GM12875 (cell line): Measurements from ENCODE around the gene TMF1.
A peak's percentile ranks its signal among the peaks of the same experiment; 100 is the strongest.

Experiments
- H3K4me3 ChIP-seq: one replicate; pipeline ENCODE4 v1.5.1; 2011; ENCODE audit warnings: low read depth, low read length, control low read depth
- CTCF ChIP-seq: IDR thresholded peaks from 2 replicates; pipeline ENCODE4 v1.5.1; 2011; ENCODE audit warnings: low read depth, mild to moderate bottlenecking, control low read depth, inconsistent platforms, low read length, moderate library complexity, borderline replicate concordance; ENCODE audit not compliant: insufficient read depth

The TMF1 gene

DNA sequence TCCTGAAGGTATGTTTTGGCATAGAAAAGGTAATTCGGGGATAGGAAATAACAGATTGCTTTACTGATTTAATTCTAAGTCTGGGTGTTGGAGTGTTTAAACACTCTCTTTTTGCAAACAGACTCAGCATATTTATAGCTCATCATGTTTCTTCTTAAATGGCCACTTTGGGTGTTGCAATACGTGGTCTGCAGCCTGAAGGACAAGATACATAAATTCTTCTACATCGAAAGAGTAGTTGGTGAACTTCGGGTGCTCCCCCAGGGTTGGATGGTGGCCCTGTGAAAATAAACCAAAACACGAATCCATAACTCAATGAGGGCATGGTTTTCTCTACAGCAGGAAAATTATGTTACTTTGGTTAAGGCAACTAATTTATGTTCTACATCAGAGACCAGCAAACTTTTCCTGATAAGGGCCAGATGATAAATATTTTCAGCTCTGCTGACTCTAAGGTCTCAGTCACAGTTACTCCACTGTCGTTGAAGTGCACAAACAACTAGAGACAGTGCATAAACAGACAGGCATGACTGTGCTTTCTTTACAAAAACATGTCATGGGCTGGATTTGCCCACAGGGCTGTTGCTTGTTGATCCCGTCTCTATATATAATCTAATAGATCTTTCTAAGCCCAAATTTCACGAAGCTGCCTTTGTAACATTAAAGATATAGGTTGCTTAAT lies 74.5 kb downstream of the TMF1 start:
- TF ChIP-seq CTCF: no peak
- H3K4me3 ChIP-seq: no peak overlapping the region

DNA sequence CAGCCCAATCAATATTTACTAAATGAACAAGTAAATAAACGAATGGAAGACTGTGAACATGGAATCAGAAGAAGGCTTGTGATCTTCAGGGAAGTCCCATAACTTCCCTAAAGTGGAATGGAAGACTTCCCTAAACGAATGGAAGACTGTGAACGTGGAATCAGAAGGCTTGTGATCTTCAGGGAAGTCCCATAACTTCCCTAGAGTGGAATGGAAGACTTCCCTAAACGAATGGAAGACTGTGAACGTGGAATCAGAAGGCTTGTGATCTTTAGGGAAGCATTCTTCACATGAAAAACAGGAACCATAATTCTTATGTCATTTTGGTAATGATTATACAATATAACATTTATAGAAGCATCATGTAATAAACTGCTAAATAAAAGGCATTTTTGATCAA lies 77.4 kb downstream of the TMF1 start:
- H3K4me3 ChIP-seq: no peak overlapping the region
- TF ChIP-seq CTCF: no peak

GRCh38 chr3:68973639-68974038 lies 78.5 kb downstream of the TMF1 start:
- no peak for TF ChIP-seq CTCF
- H3K4me3 ChIP-seq: no peak overlapping the region

- H3K4me3 ChIP-seq: no peak overlapping the region
- TF ChIP-seq CTCF: peak; percentile 82
Observed at GRCh38 chr3:68972358-68972979, 79.7 kb downstream of the TMF1 start.
